Fibroblast of gingiva (primary cell): ENCODE results near the gene RAB11FIP3.
A peak's percentile ranks its signal among the peaks of the same experiment; 100 is the strongest.
"Not testable (repeated sequence)": the region's sequence is repeated elsewhere in the genome, so short reads cannot be mapped to it uniquely, and the experiment has no call there.

ENCODE experiments used
- DNase-seq: peaks from one replicate; pipeline ENCODE4 v3.0.0-alpha.2; 2011; ENCODE audit warnings: low read depth

Gene RAB11FIP3, protein sequence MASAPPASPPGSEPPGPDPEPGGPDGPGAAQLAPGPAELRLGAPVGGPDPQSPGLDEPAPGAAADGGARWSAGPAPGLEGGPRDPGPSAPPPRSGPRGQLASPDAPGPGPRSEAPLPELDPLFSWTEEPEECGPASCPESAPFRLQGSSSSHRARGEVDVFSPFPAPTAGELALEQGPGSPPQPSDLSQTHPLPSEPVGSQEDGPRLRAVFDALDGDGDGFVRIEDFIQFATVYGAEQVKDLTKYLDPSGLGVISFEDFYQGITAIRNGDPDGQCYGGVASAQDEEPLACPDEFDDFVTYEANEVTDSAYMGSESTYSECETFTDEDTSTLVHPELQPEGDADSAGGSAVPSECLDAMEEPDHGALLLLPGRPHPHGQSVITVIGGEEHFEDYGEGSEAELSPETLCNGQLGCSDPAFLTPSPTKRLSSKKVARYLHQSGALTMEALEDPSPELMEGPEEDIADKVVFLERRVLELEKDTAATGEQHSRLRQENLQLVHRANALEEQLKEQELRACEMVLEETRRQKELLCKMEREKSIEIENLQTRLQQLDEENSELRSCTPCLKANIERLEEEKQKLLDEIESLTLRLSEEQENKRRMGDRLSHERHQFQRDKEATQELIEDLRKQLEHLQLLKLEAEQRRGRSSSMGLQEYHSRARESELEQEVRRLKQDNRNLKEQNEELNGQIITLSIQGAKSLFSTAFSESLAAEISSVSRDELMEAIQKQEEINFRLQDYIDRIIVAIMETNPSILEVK

GRCh38 chr16:425082-425718 lies at the start of gene RAB11FIP3:
Gene RAB11FIP3 (plus strand): TSS chr16:425649. CDS start chr16:426007, 358 bp downstream.
- peak; percentile 72 for DNase-seq

GRCh38 chr16:375927-376816 lies 49.3 kb upstream of the RAB11FIP3 start:
- no peak for DNase-seq

- no peak for DNase-seq
Observed at GRCh38 chr16:376817-377418, 48.5 kb upstream of the RAB11FIP3 start.

DNA sequence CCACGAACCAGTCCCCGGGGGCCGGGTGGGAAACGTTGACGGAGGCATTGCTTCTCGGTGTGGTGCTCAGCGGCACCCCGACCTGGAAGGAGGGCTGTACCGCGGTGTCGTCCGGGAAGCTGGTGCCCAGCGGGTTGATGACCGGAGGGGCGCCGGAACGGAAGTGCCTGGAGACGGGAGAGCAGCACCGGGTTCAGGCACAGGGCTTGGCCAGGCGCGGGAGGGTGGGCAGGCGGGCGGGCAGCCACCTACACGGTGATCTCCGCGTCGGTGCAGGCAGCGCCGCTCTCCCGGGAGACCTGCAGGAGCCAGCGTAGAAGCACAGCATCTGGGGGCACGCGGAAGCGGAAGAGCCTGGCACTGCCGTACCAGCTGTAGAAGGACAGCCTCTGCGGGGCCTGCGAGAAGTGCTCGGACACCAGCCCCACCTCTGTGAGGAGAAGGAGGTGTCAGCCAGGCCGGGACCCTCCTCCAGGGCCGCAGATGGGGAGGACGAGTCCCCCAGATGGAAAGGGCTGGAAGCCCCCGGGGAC lies 48.0 kb upstream of the RAB11FIP3 start:
- no peak for DNase-seq

- not testable (repeated sequence) for DNase-seq
Observed at GRCh38 chr16:378113-378820, 47.2 kb upstream of the RAB11FIP3 start.

DNA sequence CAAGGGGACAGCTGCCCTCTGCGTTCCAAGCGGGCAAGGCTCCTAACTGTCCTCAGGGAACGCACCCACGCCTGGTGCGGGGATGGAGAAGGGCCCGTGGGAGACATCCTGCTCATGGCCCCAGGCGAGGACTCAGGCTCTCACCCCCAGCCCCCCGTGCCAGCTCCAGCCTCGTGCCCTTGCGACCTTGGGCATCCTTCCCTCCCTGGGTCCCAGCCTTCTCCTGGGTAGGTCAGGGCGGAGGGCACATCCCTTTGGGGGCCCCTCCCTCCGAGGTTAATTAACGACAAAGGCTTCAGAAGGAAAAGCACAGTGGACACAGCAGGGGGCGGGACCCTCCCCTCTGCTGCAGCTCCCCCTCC lies 46.6 kb upstream of the RAB11FIP3 start:
- DNase-seq: no peak

GRCh38 chr16:379183-379960 lies 46.1 kb upstream of the RAB11FIP3 start:
- DNase-seq: no peak

GRCh38 chr16:379961-380761 lies 45.3 kb upstream of the RAB11FIP3 start:
- no peak for DNase-seq

DNA sequence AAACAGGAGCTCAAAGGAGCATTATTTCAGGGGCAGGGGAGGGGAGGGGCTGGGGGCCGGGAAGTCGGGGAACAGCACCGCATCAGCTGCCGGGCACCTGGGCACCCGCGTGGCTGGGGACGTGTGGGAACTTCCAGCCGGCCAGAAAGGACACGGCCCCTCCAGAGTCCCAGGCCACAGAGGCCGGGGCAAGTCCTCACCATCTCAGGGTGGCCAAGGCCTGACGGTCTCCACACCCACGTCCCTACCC lies 44.8 kb upstream of the RAB11FIP3 start:
- no peak for DNase-seq

GRCh38 chr16:381012-381788 lies 44.2 kb upstream of the RAB11FIP3 start:
- DNase-seq: no peak

- DNase-seq: peak; percentile 53
Observed at GRCh38 chr16:381789-382717, 43.4 kb upstream of the RAB11FIP3 start, which contains the start of gene PGAP6. Gene PGAP6 (minus strand): TSS chr16:381978. CDS start chr16:381821, 157 bp downstream.

DNA sequence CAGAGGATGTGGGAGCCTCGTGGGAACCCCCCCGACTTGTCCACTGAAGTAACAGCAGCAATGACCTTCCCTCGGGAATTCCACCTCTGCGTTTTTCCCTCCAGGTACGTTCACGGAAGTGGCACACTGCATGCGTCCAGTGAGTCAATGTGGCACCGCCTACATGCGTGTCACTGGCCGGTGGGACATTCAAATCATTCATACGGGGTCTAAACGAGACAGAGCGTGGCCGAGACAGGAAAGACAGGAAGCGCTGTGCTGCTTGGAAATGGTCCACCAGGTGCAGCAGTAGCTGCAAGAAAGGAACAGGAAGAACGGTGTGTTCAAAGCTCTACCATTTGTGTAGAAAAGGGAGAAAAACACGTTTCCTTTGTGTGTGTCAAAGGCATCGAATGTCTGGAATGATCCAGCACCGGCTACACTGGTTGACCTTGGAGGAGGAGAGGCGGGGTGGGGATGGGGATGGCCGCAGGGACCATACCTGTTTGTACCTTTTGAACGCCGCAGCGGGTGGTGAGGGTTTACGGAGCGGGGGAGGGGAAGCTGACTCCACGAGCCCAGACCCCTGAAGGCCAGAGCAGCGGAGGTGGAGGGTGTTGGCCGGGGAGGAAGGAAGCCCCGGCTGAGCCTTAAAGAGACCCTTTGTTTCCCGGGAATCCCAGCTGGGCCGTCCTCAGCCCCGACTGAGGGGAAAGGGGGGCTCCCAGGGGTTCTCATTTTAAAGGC lies 42.0 kb upstream of the RAB11FIP3 start:
- DNase-seq: no peak

GRCh38 chr16:386641-387156 lies 38.8 kb upstream of the RAB11FIP3 start:
- no peak for DNase-seq

GRCh38 chr16:387761-388666 lies 37.4 kb upstream of the RAB11FIP3 start:
- not testable (repeated sequence) for DNase-seq

GRCh38 chr16:389352-389751 lies 36.1 kb upstream of the RAB11FIP3 start:
- DNase-seq: no peak
